Activated CD4-positive, alpha-beta T cell treated with anti-CD3 and anti-CD28 coated beads for 4 hours (primary cell): ENCODE results near the gene GLS.
"Not testable (repeated sequence)": the region's sequence is repeated elsewhere in the genome, so short reads cannot be mapped to it uniquely, and the experiment has no call there.

Source experiments
- DNase-seq, 2 donors: peaks; one replicate each; pipeline ENCODE4 v3.0.0-alpha.2; 2020

The GLS gene

DNA sequence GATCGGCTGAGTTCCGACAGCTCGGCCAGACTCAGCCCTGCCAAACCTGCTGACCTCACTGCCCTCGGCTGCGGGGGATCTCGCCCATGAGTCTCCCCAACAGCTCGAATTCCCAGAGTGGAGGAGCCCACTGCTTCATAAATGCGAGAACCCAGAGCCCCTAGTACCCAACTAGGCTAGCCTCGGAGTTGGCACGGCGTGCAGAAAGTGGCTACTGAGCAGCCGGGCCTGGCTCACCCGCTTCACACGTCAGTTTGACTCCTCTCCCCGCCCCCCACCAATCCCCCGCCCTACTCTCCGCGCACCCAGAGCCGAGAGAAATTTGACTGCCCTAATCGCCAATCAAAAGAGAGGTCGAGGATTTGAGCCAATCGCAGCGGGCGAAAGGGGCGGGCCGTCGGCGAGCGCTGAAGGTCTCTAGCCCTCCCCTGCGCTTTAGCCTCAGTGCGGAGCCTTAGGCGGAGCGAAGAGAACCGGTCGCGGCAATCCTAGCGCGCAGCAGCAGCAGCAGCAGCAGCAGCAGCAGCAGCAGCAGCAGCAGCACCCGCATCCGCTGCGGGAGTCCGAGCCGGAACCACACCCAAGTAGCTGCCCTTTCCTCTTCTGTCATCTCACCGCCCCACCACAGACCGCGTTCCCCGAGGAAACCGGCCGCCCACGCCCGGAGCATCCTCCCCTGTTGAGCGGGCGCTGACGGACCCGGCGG is at the start of gene GLS:
GLS (plus strand) TSS at position 444 of the 706 bp plus-strand sequence. CDS start 264 bp downstream, outside the sequence.
- peak; percentile 95 for DNase-seq

DNA sequence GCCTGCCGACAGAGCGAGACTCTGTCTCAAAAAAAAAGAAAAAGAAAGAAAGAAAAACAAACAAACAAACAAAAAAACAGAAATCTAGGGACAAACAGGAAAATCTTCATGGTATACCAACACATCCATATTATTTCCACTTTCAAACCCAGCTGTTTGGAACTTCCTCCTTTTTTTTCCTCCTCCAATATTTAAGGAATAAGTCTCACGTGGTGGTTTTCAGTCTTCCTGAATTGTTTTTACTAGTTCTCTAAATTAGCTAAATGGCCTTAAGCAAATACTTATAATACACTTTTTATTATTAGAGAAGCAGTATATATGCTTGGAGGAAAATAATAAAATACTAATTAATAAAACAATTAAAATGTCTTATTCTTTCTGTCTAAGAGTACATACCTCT is 48.7 kb upstream of the GLS start:
- DNase-seq: no peak

DNA sequence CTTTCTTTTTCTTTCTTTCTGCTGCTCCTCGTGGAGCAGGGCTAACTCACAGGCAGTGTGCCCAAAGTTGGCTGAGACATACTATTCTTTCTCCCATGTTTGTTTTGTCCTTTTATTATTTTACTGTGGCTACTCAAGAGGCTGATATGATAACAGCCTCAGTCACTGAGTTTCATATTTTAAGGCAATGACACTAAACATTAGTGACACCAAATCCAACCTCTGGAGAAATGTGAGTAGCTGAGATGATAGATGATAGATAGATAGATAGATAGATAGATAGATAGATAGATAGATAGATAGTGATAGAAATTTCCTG is 45.8 kb upstream of the GLS start:
- DNase-seq: no peak

DNA sequence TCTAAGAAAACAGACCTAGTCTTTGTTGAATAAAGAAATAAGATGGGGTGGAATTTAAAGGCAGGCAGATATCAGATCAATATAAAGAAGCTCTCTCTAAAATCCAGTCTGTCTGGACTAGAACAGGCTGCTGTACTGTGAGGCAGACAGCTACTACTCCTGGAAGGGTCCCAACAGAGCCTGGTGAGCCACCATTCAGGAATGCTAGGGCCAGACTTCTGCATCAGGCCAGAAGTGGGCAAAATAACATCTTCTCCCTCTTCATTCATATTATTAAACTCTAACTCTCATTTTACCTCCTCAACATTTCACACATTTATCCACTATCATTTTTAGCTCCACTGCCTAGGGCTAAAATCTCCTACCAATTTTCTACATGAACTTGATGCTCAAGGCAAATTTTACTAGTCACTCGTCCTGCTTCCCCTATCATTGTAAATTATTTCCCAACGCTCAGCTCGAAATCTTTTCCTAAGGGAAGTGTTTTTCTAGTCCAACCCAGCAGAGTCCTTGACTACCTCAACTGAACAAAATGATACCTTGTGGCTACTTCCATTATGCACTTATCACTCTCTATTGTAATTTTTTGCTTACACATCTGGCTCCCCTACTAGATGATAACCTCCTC is 45.2 kb upstream of the GLS start:
- no peak for DNase-seq

DNA sequence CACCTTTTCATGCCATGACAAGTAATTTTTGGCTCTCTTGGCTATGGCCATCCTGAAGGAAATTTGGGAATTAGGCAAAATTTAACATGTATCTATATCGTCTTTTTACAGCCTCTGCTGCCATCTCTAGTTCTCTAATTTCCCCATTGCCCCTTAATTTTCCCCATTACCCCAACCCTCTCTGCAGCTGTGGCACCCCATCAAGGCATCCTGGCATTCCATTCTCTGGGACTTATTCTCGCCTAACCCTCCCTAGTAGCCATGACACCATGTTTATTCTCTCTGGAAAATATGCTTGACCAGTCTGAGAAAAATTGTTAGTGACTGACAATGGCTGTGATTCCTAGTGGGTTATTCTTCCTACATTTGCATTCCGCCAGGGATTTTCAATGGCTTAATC is 43.9 kb upstream of the GLS start:
- DNase-seq: no peak

DNA sequence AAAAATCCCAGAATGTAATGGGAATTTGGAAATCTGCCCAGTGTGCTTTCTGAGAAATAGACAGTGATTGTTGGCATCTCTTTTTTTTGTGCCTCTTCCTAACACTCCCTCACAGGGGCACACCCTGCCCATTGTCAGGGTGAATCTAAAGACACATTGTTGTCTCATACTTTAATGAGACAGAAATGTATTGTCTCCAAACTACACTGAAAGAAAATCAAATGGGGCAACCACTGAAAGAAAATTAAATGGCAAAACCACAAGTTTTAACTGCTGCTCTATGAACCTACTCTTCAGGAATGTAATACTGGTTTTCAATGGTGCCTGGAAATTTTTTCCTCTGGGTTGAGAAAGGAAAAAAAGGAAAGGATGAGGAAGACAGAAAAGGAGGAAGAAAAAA is 43.2 kb upstream of the GLS start:
- DNase-seq: no peak

DNA sequence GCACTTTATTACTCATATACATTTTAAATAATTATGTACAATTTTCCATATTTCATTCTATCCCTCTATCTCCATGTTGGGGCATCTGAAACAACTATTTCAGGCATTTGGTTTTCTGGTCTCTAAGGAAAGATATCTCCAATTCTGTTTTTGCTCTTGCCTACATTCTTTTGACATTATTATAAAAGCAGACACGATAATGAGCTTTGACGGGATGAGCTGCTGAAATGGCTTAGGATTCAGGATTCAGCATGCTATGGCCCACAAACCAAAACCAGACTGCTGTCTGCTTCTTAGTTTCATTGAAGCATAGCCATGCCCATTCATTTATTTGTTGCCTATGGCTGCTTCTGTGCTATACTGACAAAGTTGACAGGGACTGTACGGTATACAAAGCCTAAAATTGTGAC is 42.7 kb upstream of the GLS start:
- DNase-seq: no peak

DNA sequence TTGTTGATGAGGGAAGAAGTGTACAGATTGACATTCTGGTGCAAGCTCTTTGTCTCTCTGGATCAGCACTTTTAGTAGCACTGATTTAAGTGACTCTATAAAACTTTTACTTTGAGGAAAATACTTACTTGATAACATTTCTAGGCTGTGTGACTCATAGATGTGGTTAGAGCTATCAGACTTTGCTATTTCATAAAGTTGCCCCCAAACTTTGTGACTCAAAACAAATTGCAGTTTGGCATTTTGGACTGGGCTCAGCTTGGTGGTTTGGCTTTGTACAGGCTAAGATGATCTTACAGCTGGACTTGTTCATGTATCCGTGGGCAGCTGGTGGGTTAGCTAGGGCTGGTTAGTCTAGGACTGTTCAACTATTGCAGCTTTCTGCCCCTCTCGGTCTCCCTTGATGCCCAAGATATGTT is 42.1 kb upstream of the GLS start:
- DNase-seq: no peak

DNA sequence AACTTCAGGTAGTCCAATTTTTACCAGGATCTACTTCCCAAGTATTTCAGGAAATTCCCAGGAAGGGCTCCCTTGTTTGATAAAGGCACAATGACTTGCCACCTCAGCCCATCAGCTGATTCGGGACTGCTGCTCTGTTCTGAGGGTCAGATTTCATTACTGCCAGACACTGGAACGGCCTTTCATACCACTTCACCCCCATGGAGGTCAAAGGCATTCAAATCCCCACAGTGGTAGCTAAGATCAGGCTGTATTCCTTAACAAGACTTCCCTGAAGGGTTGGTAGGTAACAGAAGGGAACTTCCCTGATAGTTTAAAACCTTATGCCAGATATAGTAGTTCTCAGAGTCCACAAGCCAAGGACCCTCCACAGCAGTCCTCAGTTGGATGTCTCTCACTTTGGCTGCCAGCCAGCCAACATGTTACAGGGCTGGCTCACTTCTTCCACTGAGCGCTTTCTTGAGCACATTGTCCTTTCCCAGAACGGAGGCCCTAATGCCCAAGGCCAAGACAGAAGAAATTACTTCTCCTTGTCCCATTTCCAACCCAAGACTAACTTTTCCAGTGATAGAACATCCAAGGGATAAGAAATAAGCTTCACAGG is 40.0 kb upstream of the GLS start:
- no peak for DNase-seq

DNA sequence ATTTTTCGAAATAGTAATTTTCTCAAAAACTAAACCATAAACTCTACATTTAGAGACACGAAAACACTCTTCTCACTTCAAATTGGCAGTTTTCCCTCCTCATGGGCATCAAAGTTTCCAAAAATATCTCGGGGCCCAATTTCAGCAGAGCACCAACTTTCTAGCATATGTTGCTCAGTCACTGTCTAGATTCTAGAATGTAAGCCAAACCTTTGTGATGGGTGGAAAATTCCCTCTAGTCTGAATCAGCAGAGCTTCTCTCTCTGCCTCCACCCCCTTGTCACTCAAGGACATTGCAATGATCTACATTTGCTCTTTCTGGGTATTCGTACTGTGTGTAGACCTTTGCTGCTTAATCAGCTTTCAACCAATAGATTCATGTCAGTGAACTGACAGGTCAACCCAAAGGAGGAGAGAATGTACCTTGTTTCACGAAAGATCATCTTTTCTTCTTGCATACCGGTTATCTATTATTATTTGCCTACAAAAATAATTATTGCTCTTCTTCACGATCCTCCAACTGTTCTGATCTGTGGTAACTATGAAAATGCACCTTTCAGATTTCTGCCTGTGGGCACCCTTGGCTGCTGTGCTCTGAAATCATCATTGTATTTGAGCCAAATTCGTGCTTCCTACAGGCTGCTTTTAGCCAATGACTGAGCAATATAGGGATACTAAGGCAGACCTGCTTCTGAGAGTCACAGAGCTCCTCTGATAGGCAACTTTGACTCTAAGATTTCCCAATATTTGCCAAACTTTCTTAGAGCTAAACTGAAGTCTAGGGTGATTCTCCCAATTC is 38.7 kb upstream of the GLS start:
- peak in 1 of 2 donors; percentile 14 for DNase-seq

DNA sequence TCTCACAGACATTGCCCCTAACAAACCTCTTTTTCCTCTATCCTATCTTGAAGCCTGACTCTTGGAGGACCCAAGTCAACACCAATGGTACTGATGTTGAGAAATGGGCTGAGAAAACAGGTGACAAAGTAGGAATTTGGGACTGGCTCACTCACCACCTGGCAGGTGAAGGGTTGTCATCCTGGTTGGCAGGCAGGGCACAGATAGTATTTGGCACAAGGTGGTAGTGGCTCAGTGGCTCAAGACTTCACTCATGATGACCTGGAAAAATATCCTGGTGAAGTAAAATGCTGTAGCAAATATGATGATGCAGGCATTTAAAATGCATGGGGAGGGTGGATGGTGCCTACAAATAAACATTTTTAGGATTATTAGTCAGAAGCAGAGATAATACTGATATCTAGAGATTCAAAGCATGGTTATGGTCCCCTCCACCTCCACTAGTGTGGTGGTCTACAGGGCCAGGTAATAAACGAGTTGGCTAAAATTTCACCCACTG is 38.0 kb upstream of the GLS start:
- no peak for DNase-seq

DNA sequence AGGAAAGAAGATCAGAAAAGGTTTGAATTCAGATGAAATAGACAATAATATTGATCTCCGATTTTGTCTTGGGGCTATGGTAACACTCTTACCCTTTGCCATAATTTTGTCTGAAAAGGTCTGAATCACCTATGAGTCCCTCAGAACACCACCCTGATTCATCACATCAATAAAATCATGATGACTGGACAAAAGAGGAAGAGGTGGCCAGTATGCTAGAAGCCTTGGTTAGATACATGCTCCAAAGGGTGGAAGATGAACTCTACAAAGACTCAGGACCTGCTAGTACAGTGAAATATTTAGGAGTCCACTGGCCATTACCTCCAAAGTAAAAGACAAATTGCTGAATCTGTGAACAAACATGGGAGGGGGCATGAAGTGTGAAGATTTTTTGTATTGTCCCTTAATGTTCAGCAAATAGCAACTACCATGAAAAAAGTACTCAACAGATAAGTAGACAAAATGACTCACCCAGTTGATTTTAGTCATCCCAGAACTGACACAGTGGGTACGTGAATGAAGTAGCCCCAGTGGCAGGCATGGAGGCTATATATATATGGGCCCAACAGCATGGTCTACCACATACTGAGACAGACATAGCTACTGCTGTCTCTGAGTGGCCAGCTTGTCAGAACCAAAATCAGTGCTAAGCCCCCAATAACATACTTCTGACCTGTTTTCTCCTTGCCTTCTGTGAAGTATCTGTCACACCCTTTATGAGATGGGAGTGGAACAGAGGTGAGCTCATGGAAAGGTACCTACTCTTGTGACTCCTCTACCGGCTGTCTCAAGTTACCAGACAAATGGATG is 36.5 kb upstream of the GLS start:
- DNase-seq: peak; percentile 18 to 27

DNA sequence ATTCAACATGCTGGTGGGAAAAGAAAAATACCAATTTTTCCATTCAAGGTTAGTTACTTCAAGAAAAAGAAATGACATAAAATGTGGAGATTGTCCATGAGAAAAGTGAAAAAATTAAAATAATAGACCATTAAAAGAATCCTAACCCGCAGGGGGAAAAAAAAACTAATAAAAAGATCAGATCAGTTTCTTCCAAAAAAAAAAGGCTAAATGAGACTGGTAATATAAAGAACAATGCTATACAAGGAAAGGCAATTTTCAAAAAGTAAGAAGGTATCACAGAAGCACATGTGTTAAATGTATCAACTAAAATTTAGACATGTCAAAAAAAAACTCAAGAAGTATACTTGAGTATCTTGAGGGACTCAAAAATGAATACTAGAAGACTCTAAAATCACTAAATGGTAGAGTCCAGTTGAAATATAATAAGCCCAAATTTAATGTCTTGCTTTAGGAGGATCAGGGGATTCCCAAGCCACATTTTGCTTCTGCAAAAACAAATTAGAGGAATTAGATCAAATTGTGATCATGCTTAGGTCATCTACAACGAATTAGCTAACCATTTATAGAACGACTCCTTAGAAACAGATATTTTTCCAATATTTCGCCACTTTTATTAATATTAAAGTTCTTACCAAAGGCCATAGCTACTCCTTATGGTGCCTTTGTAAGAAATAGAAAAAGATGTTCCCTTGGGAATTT is 35.8 kb upstream of the GLS start:
- no peak for DNase-seq

DNA sequence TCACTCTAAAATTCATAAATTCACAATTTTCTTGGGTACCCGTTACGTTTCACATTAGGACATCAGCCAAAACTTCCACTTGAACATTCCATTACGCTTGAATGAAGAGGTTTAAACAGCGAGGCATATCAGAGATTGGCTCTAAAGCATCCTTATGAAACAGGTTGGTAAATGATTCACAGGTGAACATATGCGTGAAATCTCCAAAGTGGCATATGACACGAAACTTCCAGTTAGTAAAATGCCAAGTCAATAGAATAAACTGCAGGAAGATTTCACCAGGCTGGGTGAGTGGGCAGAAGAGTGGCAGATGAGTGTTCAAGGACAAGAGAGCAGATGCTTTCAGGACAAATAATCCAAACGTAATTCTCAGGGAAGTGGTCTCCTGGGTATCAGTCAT is 33.9 kb upstream of the GLS start:
- no peak for DNase-seq

DNA sequence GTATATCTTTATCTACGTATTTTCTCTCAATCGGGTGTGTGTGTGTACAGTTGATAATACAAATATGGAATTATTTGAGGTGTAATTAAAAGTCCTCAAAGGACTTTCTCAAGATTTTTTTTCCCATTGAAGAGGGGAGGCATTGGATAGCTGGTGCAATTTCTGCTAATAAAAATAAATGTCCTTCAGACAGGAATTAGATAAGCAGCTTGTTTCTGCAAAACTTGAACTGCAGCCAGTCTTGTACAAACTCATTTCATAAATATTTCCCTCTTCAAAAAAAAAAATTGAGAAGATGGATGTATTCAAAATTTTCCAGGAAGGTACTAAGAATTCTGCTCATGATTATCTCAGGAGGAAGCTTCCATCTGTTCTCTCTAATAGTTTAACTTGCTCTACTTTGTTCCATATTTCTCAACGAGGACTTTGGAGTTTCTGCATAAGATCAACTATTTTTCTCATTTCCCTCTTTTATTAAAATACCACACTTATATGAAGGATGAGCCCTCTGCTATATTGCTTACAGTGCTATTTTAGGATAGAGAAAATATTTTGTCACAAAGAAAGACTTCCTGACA is 33.0 kb upstream of the GLS start:
- DNase-seq: no peak

DNA sequence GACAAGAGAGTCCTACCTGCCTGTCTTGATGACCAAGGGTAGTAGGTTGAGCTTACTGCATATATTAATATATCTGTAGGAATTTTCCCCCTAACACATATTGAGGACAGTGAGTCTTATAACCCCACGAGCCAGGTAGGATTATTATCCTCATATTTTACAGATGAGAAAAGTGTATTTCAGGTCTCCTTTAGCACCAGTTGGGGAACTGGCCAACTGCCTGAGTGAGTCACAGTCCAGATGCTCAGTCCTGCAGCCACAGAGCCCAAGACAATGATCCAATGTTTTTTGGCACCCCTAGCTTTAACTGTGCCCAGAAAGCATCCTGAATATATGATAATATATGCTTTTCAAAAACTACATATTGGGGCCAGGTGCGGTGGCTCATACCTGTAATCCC is 30.8 kb upstream of the GLS start:
- DNase-seq: no peak

DNA sequence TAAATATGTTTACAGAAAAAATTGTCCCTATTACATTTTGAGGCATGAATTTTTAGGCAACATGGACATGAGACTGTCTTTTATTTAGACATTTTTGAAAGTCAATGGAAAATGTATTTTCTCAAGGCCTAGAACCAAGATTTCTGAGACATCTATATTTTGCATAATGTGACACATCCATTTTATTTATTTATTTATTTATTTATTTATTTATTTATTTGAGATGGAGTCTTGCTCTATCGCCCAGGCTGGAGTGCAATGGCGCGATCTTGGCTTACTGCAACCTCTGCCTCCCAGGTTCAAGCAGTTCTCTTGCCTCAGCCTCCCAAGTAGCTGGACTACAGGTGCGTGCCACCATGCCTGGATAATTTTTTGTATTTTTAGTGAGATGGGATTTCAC is 27.6 kb upstream of the GLS start:
- DNase-seq: not testable (repeated sequence)

DNA sequence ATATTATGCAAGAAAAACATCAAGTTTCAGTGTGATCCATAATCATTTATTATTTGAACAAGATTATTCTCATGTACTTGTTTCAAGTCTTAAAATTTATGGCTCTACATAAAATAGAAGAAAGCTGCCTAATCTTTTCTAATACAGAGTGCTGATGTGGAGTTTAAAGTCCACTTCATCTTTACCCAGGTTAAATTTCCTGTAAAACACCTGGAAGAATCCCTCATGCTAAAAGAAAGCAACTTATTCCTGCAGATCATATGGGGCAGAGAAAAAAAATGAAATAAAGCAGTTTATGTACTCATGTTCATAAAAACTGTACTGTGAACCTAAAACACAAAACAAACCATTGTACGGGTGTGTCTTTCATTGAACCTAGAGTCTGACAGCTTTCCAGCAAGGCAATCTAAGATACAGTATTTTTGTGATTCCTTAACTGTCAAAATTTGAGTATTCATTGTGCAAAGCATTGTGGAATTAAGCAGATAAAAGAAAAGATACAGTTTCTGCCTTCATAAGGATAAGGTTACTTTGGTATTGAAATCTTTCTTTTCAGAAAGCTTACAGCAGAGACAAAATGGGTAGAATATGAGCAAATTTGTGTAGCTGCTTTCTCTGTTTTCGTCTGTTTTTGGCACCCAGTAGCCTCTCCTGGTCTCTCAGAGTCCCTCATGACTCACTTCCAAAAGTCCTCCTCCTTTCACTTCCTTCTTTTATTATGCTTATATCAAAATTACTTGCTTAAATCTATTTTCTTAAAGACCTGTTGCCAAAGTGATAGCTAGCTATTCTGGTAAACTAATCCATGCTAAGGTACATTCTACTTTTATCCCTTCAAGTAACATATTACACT is 26.9 kb upstream of the GLS start:
- DNase-seq: no peak

DNA sequence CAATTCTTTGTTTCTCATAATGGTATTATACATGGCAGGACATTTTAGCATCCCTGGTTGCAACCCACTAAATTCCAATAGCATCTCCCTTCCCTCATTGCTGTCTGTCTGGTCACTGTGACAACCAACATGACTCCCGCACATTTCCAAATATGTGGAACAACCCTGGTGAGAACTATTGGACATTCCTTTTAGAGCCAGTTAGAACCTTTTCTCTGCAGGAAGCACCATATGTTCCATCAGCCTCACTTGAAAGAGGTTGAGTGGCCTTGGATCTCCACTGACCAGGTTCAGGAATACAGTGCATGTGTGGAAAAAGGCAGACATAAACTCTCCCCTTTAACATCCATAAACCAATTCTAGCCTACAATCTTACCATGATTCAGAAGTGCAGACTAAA is 25.9 kb upstream of the GLS start:
- DNase-seq: no peak

DNA sequence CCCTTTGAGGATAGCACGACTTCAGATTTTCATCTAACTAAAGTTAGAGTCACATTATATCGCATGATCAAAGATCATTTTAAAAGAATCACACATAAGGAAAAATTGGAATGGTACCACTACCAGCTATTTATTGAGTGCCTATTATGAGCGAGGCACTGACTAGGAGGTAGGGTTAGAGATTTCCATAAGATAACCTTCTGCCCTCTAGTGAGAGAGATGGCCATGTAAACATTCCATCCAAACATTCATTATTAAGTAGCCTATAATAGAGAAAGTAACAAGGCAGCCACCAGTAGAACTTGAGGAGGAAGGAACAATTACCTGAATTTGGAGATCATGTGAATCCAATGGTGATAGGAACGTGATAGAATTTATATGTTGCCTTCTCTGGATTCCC is 25.4 kb upstream of the GLS start:
- no peak for DNase-seq

DNA sequence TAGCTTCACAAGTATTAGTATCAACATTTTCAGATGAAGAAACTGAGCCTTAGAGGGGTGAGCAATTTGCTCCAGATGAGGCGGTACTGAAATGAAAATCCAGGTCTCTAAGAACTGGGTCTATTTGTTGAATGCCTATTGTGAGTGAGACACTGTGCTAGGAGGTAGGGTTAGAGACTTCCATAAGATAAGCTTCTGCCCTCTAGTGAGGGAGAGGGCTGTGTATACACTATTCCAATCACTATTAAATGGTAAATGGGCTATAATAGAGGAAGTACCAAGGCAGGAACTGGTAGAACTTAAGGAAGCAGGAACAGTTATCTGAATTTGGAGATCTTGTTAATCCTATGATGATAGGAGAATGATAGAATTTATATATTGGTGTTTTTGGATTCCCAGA is 23.6 kb upstream of the GLS start:
- no peak for DNase-seq
